Activated CD4-positive, alpha-beta memory T cell treated with anti-CD3 and anti-CD28 coated beads for 36 hours (primary cell): Measurements from ENCODE around the gene RASSF10. TPM values are rescaled to one million over a fixed set of nuclear protein-coding genes. Genes with fewer than 3 reads are reported as not detected.

ENCODE experiments used
- CTCF ChIA-PET: fragments of 350-600 bp; sonication (Branson Sonifier 250); formaldehyde crosslinking; loops from one replicate; lab custom pipeline; 2021; ENCODE audit warnings: antibody characterized with exemption, inconsistent platforms; lab: Charles Lee
- POLR2A ChIA-PET: fragments of 350-600 bp; sonication (Branson Sonifier 250); formaldehyde crosslinking; loops from one replicate; lab custom pipeline; 2021; ENCODE audit warnings: antibody characterized with exemption; lab: Charles Lee
- DNase-seq: peaks from one replicate; pipeline ENCODE4 v3.0.0-alpha.2; 2020
- H3K27ac Mint-ChIP-seq: one replicate; pipeline ENCODE4 v1.8.0; 2021; ENCODE audit warnings: mixed read lengths
- H3K27me3 Mint-ChIP-seq: one replicate; pipeline ENCODE4 v1.8.0; 2021; ENCODE audit warnings: mixed read lengths
- H3K36me3 Mint-ChIP-seq: one replicate; pipeline ENCODE4 v1.8.0; 2021; ENCODE audit warnings: mixed read lengths
- H3K4me1 Mint-ChIP-seq: one replicate; pipeline ENCODE4 v1.8.0; 2021; ENCODE audit warnings: low read depth, mixed read lengths
- H3K4me3 Mint-ChIP-seq: one replicate; pipeline ENCODE4 v1.8.0; 2021; ENCODE audit warnings: mild to moderate bottlenecking, mixed read lengths
- H3K9me3 Mint-ChIP-seq: one replicate; pipeline ENCODE4 v1.8.0; 2021; ENCODE audit warnings: mixed read lengths
- intact Hi-C: fragments of 100-400 bp; cut with micrococcal nuclease; formaldehyde crosslinking; loops from one replicate; pipeline ENCODE4 v1.15.1; 2023
- total RNA-seq, 2 experiments: library from RNA; stranded (reverse); gene quantifications; one replicate each; pipeline ENCODE4 v1.2.3, GENCODE V29; 2021

The RASSF10 gene
- total RNA-seq, 2 experiments from 2014 or later, result not detected

GRCh38 chr11:12975195-12975594 lies 33.9 kb upstream of the RASSF10 start:
- H3K4me1 Mint-ChIP-seq, result no peaks in the 10 kb centered on the region
- no peak overlapping the region for H3K27ac Mint-ChIP-seq
- intact Hi-C loops, result no loop called here
- peaks cover 5% of the 10 kb centered on the region for H3K27me3 Mint-ChIP-seq
- DNase-seq, result no peak
- no peaks in the 10 kb centered on the region for H3K36me3 Mint-ChIP-seq
- ChIA-PET CTCF (no interaction called here), POLR2A (no interaction called here)
- H3K4me3 Mint-ChIP-seq, result no peak overlapping the region
- no peaks in the 10 kb centered on the region for H3K9me3 Mint-ChIP-seq

GRCh38 chr11:12979928-12980689 lies 29.0 kb upstream of the RASSF10 start:
- ChIA-PET POLR2A (interaction anchor here (0.6 kb wide), 1 partner anchor 167 kb away, joined by 3 read pairs; no protein-coding TSS in a partner anchor), CTCF (interaction anchor here (2.5 kb wide), 1 partner anchor 16 kb away, joined by 11 read pairs; no protein-coding TSS in a partner anchor)
- Mint-ChIP-seq H3K9me3 (no peaks in the 10 kb centered on the region), H3K27ac (no peak overlapping the region), H3K4me1 (no peaks in the 10 kb centered on the region), H3K36me3 (no peaks in the 10 kb centered on the region), H3K27me3 (peaks cover 7% of the 10 kb centered on the region), H3K4me3 (no peak overlapping the region)
- intact Hi-C loops, result no loop called here
- no peak for DNase-seq

- ChIA-PET POLR2A (no interaction called here), CTCF (interaction anchor here (0.6 to 1.1 kb wide), 2 partner anchors 19 to 91 kb away, joined by 3 to 5 read pairs; no protein-coding TSS in a partner anchor)
- no peak overlapping the region for H3K27ac Mint-ChIP-seq
- H3K4me1 Mint-ChIP-seq, result no peaks in the 10 kb centered on the region
- H3K27me3 Mint-ChIP-seq, result peaks cover 12% of the 10 kb centered on the region
- DNase-seq, result no peak
- intact Hi-C loops, result no loop called here
- H3K36me3 Mint-ChIP-seq, result no peaks in the 10 kb centered on the region
- no peaks in the 10 kb centered on the region for H3K9me3 Mint-ChIP-seq
- H3K4me3 Mint-ChIP-seq, result no peak overlapping the region
These were observed 27.2 kb upstream of the RASSF10 start for GRCh38 chr11:12981676-12982522.

GRCh38 chr11:12983336-12983735 lies 25.8 kb upstream of the RASSF10 start:
- Mint-ChIP-seq H3K9me3 (no peaks in the 10 kb centered on the region), H3K36me3 (no peaks in the 10 kb centered on the region), H3K4me1 (no peaks in the 10 kb centered on the region), H3K27ac (no peak overlapping the region), H3K4me3 (no peak overlapping the region), H3K27me3 (peaks cover 10% of the 10 kb centered on the region)
- no peak for DNase-seq
- ChIA-PET CTCF (no interaction called here), POLR2A (no interaction called here)
- intact Hi-C loops, result no loop called here

- POLR2A ChIA-PET, result no interaction called here
- DNase-seq, result no peak
- Mint-ChIP-seq H3K27me3 (peaks cover 7% of the 10 kb centered on the region), H3K9me3 (no peaks in the 10 kb centered on the region), H3K4me1 (no peaks in the 10 kb centered on the region), H3K36me3 (no peaks in the 10 kb centered on the region), H3K4me3 (no peak overlapping the region), H3K27ac (no peak overlapping the region)
- CTCF ChIA-PET, result no interaction called here
- intact Hi-C loops, result no loop called here
These were observed 22.8 kb upstream of the RASSF10 start for GRCh38 chr11:12986194-12986898.

GRCh38 chr11:12989428-12990161 lies 19.5 kb upstream of the RASSF10 start:
- Mint-ChIP-seq H3K27me3 (peaks cover 7% of the 10 kb centered on the region), H3K36me3 (no peaks in the 10 kb centered on the region), H3K27ac (no peak overlapping the region), H3K4me1 (no peaks in the 10 kb centered on the region), H3K4me3 (no peak overlapping the region), H3K9me3 (no peaks in the 10 kb centered on the region)
- ChIA-PET POLR2A (no interaction called here), CTCF (no interaction called here)
- DNase-seq, result no peak
- intact Hi-C loops, result no loop called here

GRCh38 chr11:12990162-12990480 lies 19.0 kb upstream of the RASSF10 start:
- Mint-ChIP-seq H3K27me3 (peaks cover 7% of the 10 kb centered on the region), H3K9me3 (no peaks in the 10 kb centered on the region), H3K4me1 (no peaks in the 10 kb centered on the region), H3K36me3 (no peaks in the 10 kb centered on the region), H3K27ac (no peak overlapping the region), H3K4me3 (no peak overlapping the region)
- CTCF ChIA-PET, result no interaction called here
- no peak for DNase-seq
- intact Hi-C loops, result no loop called here
- POLR2A ChIA-PET, result no interaction called here

GRCh38 chr11:12991426-12991825 lies 17.7 kb upstream of the RASSF10 start:
- H3K4me1 Mint-ChIP-seq, result no peaks in the 10 kb centered on the region
- no peak overlapping the region for H3K4me3 Mint-ChIP-seq
- no peaks in the 10 kb centered on the region for H3K36me3 Mint-ChIP-seq
- no peak overlapping the region for H3K27ac Mint-ChIP-seq
- H3K27me3 Mint-ChIP-seq, result peaks cover 1% of the 10 kb centered on the region
- CTCF ChIA-PET, result no interaction called here
- peaks cover 6% of the 10 kb centered on the region for H3K9me3 Mint-ChIP-seq
- intact Hi-C loops, result no loop called here
- POLR2A ChIA-PET, result no interaction called here
- no peak for DNase-seq

GRCh38 chr11:12993626-12994025 lies 15.5 kb upstream of the RASSF10 start:
- ChIA-PET POLR2A (no interaction called here), CTCF (interaction anchor here (1.1 kb wide), 1 partner anchor 30 kb away, joined by 3 read pairs; no protein-coding TSS in a partner anchor)
- Mint-ChIP-seq H3K4me3 (no peak overlapping the region), H3K36me3 (no peaks in the 10 kb centered on the region), H3K27me3 (peaks cover 1% of the 10 kb centered on the region), H3K4me1 (no peaks in the 10 kb centered on the region), H3K9me3 (peaks cover 6% of the 10 kb centered on the region), H3K27ac (no peak overlapping the region)
- no peak for DNase-seq
- intact Hi-C loops, result no loop called here

- H3K9me3 Mint-ChIP-seq, result peaks cover 6% of the 10 kb centered on the region
- CTCF ChIA-PET, result interaction anchor here (1.1 kb wide), 1 partner anchor 31 kb away, joined by 3 read pairs; no protein-coding TSS in a partner anchor
- POLR2A ChIA-PET, result no interaction called here
These were observed 14.6 kb upstream of the RASSF10 start for GRCh38 chr11:12994476-12994875.

GRCh38 chr11:12995188-12995587 lies 13.9 kb upstream of the RASSF10 start:
- H3K36me3 Mint-ChIP-seq, result no peaks in the 10 kb centered on the region
- no peak overlapping the region for H3K4me3 Mint-ChIP-seq
- H3K27me3 Mint-ChIP-seq, result peaks cover 5% of the 10 kb centered on the region
- ChIA-PET POLR2A (no interaction called here), CTCF (no interaction called here)
- no peaks in the 10 kb centered on the region for H3K4me1 Mint-ChIP-seq
- H3K9me3 Mint-ChIP-seq, result peaks cover 6% of the 10 kb centered on the region
- DNase-seq, result no peak
- intact Hi-C loops, result no loop called here
- H3K27ac Mint-ChIP-seq, result no peak overlapping the region

More at GRCh38 chr11:12994476-12994875, 14.6 kb upstream of the RASSF10 start:
- no peak overlapping the region for H3K27ac Mint-ChIP-seq
- no peak for DNase-seq
- peaks cover 5% of the 10 kb centered on the region for H3K27me3 Mint-ChIP-seq
- no peaks in the 10 kb centered on the region for H3K36me3 Mint-ChIP-seq
- intact Hi-C loops, result no loop called here
- no peaks in the 10 kb centered on the region for H3K4me1 Mint-ChIP-seq
- no peak overlapping the region for H3K4me3 Mint-ChIP-seq
